ENCODE results near the gene LMF1.
"Not testable (repeated sequence)": the region's sequence is repeated elsewhere in the genome, so short reads cannot be mapped to it uniquely, and the experiment has no call there.

The LMF1 gene

DNA sequence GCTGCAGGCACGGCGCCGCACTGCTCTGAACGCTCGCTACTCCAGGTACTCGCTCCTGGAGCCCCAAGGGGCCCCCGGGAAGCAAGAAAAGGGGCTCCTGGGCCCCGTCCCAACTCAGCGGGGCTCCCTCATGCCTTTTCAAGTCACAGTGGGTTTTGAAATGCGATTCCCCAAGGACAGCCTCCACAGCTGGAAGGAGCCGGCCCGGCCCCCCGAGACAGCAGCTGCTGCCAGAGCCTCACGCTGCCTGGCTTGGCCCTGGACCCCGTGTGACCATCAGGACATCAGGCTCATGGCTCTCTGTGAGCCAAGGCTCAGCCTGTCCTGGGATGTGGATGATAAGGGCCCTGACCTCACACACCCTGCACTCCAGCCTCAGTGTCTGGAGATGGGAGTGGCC is 80.6 kb downstream of the LMF1 start:
- no peak for ATAC-seq (ENCODE audit: low read depth)
- Histone ChIP-seq H3K27ac (ENCODE audit: poor library complexity, severe bottlenecking) (no peak overlapping the region), H3K36me3 (ENCODE audit: low read depth) (no peaks in the 10 kb centered on the region), H3K9me3 (ENCODE audit: severe bottlenecking) (no peaks in the 10 kb centered on the region), H3K4me3 (ENCODE audit: severe bottlenecking) (no peak overlapping the region), H3K27me3 (ENCODE audit: insufficient read depth, poor library complexity, severe bottlenecking) (no peaks in the 10 kb centered on the region), H3K4me1 (ENCODE audit: insufficient read depth, poor library complexity, severe bottlenecking) (no peaks in the 10 kb centered on the region)
- TF ChIP-seq, protein P1, sequence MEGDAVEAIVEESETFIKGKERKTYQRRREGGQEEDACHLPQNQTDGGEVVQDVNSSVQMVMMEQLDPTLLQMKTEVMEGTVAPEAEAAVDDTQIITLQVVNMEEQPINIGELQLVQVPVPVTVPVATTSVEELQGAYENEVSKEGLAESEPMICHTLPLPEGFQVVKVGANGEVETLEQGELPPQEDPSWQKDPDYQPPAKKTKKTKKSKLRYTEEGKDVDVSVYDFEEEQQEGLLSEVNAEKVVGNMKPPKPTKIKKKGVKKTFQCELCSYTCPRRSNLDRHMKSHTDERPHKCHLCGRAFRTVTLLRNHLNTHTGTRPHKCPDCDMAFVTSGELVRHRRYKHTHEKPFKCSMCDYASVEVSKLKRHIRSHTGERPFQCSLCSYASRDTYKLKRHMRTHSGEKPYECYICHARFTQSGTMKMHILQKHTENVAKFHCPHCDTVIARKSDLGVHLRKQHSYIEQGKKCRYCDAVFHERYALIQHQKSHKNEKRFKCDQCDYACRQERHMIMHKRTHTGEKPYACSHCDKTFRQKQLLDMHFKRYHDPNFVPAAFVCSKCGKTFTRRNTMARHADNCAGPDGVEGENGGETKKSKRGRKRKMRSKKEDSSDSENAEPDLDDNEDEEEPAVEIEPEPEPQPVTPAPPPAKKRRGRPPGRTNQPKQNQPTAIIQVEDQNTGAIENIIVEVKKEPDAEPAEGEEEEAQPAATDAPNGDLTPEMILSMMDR (IDR thresholded peaks at IDR 0.05; ENCODE audit: poor library complexity, severe bottlenecking): no peak
- DNase-seq (ENCODE audit: low spot score): no peak

DNA sequence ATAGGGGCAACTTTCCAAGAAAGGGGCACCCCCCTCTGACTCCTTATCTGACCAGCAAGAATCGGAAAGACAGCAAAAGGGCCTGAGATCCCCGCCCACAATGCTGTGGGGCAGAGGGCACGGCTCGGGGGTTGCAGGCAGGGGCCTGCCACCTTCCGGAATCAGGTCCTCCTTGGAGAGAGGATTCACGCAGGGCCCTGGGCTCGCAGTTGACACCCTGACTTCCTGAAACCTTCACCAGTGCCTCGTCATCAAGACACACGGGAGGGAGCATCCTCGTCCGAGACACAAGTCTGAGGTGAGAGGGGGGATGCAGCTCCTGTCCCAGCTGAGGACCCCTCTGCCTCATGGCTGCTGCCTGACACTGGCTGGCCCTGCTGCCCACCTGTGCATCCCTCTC is 81.2 kb downstream of the LMF1 start:
- Histone ChIP-seq H3K27ac (ENCODE audit: poor library complexity, severe bottlenecking) (no peak overlapping the region), H3K36me3 (ENCODE audit: low read depth) (no peaks in the 10 kb centered on the region), H3K4me1 (ENCODE audit: insufficient read depth, poor library complexity, severe bottlenecking) (no peaks in the 10 kb centered on the region), H3K27me3 (ENCODE audit: insufficient read depth, poor library complexity, severe bottlenecking) (no peaks in the 10 kb centered on the region), H3K4me3 (ENCODE audit: severe bottlenecking) (no peak overlapping the region), H3K9me3 (ENCODE audit: severe bottlenecking) (no peaks in the 10 kb centered on the region)
- no peak for DNase-seq (ENCODE audit: low spot score)
- TF ChIP-seq, protein P1 (IDR thresholded peaks at IDR 0.05; ENCODE audit: poor library complexity, severe bottlenecking): no peak
- ATAC-seq (ENCODE audit: low read depth): no peak

DNA sequence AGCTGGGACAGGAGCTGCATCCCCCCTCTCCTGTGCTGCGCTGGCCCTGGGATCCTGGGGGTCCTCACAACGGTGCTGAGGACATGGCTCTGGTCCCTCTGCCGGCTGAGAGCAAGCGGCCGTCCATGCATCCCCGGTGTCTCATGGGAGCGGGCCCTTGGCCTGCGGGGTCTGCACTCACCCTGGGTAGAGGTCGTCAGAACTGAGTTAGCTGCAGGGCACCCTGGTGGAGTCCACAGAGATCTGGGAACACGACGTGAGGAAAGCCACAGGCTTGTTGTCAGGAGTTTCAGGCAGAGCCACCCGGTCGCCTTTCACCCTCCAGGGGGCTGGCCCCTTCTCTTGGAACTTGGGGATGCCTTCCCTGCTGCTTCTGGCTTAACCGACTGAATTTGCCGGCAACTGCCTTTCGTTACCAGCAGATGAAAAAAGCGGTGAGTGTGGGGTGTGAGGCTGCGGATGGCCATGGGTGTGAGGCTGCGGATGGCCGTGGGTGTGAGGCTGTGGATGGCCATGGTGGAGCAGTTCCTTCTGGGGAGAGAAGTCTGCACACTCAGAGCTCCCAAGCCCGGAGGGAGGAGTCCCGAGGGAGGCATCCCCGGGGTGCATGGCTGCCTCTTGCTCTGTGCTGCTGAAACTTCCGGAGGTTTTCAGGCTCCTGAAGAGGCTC is 81.7 kb downstream of the LMF1 start:
- DNase-seq (ENCODE audit: low spot score): no peak
- ATAC-seq (ENCODE audit: low read depth): no peak
- Histone ChIP-seq H3K4me3 (ENCODE audit: severe bottlenecking) (no peak overlapping the region), H3K36me3 (ENCODE audit: low read depth) (no peaks in the 10 kb centered on the region), H3K4me1 (ENCODE audit: insufficient read depth, poor library complexity, severe bottlenecking) (no peaks in the 10 kb centered on the region), H3K9me3 (ENCODE audit: severe bottlenecking) (peaks cover 2% of the 10 kb centered on the region), H3K27me3 (ENCODE audit: insufficient read depth, poor library complexity, severe bottlenecking) (no peaks in the 10 kb centered on the region), H3K27ac (ENCODE audit: poor library complexity, severe bottlenecking) (no peak overlapping the region)
- TF ChIP-seq, protein P1 (IDR thresholded peaks at IDR 0.05; ENCODE audit: poor library complexity, severe bottlenecking): no peak

DNA sequence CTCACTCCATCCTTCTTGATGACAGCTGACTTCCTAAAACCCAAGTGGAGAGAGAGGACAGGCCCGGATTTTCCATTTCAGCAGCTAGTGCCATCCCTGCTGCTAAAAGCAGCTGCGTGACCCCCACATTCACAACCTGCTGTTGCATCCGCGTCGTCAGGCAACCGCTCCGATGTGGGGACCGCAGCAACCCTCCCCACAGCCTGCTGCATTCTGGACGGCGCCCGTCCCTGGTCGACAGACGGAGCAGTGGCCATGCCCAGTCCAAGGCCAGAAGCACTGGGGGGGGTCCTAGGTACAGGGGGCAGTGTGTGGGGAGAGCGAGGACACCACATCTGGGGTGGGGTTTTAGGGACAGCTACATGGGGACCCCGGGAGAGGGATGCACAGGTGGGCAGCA is 82.3 kb downstream of the LMF1 start:
- not testable (repeated sequence) for H3K9me3 ChIP-seq (ENCODE audit: severe bottlenecking); H3K27me3 ChIP-seq (ENCODE audit: insufficient read depth, poor library complexity, severe bottlenecking); H3K4me1 ChIP-seq (ENCODE audit: insufficient read depth, poor library complexity, severe bottlenecking); DNase-seq (ENCODE audit: low spot score); H3K27ac ChIP-seq (ENCODE audit: poor library complexity, severe bottlenecking); ATAC-seq (ENCODE audit: low read depth); H3K36me3 ChIP-seq (ENCODE audit: low read depth); H3K4me3 ChIP-seq (ENCODE audit: severe bottlenecking)

DNA sequence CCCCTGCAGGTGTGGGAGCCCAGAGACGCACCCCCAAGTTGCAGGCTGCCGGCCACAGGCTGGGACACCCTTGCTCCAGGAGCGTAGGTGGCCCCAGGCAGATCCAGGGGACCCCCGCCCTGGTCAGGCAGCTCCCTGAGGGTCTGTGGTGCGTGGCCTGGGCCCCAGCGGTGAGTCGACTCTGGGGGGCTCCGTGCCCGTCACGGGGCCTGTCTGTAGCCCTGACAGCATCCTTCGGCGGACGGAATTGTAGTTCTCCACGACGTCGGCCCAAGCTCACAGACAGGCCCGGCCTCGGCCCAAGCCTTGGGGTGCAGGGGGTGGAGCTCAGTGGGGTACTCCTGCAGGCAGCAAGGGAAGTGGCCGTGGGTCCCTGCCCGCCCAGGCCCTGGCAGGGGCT is 82.9 kb downstream of the LMF1 start:
- ATAC-seq (ENCODE audit: low read depth) (no peak), DNase-seq (ENCODE audit: low spot score) (no peak)
- Histone ChIP-seq H3K27me3 (ENCODE audit: insufficient read depth, poor library complexity, severe bottlenecking) (no peaks in the 10 kb centered on the region), H3K36me3 (ENCODE audit: low read depth) (no peaks in the 10 kb centered on the region), H3K4me3 (ENCODE audit: severe bottlenecking) (no peak overlapping the region), H3K9me3 (ENCODE audit: severe bottlenecking) (peaks cover 5% of the 10 kb centered on the region), H3K4me1 (ENCODE audit: insufficient read depth, poor library complexity, severe bottlenecking) (no peaks in the 10 kb centered on the region), H3K27ac (ENCODE audit: poor library complexity, severe bottlenecking) (no peak overlapping the region)
- TF ChIP-seq, protein P1 (IDR thresholded peaks at IDR 0.05; ENCODE audit: poor library complexity, severe bottlenecking): no peak

Measured in RWPE2 (cell line).